ENCODE results near the gene FKBP7. TPM values are rescaled to one million over a fixed set of nuclear protein-coding genes. Genes with fewer than 3 reads are reported as not detected.
A peak's percentile ranks its signal among the peaks of the same experiment; 100 is the strongest.
"Not testable (repeated sequence)": the region's sequence is repeated elsewhere in the genome, so short reads cannot be mapped to it uniquely, and the experiment has no call there.

FKBP7 gene
- total RNA-seq, 1 donor from 2014 or later = 2.9 TPM

DNA sequence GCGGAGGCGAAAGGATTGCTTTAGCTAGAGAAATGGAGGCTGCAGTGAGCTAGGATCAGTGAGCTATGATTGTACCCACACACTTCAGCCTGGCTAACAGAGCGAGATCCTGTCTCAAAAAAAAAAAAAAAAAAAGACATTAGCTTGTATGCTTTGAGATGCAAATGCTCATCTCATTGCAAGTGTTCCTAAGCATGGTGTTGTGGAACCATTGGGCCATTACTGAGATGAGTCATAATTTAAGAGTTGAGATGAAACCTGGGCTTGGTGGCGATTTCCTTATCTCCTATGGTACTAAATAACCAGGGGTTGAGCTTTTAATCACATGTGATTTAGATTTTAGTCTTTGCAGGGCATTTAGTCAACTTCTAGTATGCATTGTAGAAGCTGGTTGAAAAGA lies 4.0 kb upstream of the FKBP7 start:
- Mint-ChIP-seq H3K4me3 (peak overlapping the region; percentile 95), H3K36me3 (ENCODE audit: low read depth) (peaks cover 16% of the 10 kb centered on the region), H3K27ac (no peak overlapping the region), H3K9me3 (no peaks in the 10 kb centered on the region), H3K4me1 (ENCODE audit: low read depth) (peaks cover 52% of the 10 kb centered on the region), H3K27me3 (ENCODE audit: insufficient read depth) (no peaks in the 10 kb centered on the region)
- intact Hi-C loops (cut with micrococcal nuclease) = no loop called here
- DNase-seq (ENCODE audit: low spot score) = no peak

DNA sequence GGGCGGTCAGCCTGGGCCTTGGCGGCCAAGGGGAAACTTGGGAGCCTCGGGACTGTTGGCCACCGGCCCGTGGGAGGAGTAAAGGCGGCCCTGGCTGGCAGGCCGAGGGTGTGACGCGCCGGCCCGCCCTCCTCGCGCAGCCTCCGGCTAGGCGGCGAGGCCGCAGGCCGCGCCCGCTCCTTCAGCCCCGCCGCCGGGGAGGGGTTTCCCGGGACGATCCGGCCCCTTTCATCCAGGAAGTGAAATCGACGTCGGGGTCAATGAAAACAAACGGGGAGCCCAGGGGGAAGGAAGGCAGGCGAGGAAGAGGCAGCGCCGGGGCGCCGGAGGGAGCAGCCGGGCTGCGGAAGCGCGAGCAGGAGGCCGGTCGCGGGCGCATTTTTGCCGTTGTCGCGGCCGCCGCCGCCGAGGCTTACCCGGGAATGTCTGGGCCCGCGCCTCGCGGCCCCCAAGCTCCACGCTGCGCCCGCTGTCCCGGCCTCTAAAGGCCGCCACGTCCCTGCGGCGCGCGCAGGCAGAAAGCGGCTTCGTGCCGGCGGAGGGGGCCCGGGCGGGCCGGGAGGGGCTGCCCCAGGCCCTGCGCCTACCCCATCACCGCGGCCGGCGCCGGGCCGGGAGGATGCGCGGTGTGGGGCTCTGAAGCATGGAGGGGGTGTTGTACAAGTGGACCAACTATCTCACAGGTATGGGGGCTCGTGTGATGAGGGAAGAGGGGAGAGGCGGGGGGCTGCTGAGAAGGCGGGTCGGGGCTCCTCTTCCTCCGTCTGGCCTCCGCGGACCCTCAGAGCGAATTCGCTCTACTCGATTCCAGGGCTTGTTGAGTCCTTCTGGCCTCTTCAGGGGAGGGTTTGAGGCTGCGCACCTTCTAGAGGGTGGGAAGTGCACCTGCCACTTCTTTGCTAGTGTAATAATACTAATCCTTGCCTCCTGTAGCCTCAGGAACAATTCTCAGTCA lies 2.1 kb upstream of the FKBP7 start, which contains the start of gene PLEKHA3:
Gene PLEKHA3, plus strand, starts transcription at position 231 of the 955 bp plus-strand sequence. Its CDS starts 413 bp downstream, at position 644.
- peak within 1 kb of the TSS; percentile 95 for H3K4me3 Mint-ChIP-seq

DNA sequence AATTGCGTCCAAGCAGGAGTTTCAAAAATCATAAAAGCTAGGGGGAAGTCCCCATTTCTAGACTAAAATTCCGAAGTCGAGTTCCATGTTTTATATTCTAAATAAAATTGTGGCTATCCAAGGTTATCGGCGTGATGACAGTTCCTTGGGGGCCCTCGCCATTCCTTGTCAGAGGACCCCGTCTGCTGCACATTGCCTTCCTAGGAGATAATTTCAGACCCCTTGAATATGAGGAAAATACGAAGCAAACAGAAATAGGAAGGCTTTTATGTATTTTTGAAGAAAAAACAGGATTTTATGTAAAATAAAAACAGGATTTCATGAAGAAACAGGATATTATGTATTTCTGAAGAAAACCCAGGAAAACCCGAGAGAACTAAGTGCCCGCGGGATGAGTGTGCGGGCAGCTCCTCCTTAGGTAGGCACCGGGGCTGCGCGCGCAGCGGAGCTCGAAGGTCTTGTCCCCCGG lies 1.4 kb upstream of the FKBP7 start:
- no peak for DNase-seq (ENCODE audit: low spot score)
- Mint-ChIP-seq H3K9me3 (no peaks in the 10 kb centered on the region), H3K4me3 (peak overlapping the region; percentile 95), H3K36me3 (ENCODE audit: low read depth) (no peaks in the 10 kb centered on the region), H3K27me3 (ENCODE audit: insufficient read depth) (no peaks in the 10 kb centered on the region), H3K27ac (peak overlapping the region; percentile 99), H3K4me1 (ENCODE audit: low read depth) (peaks cover 46% of the 10 kb centered on the region)
- intact Hi-C loops (cut with micrococcal nuclease) = loop anchor here (1.0 to 10.0 kb wide), 7 partner anchors 35 to 367 kb away; partner anchors contain the start of genes OSBPL6 and RBM45

More for the DNA sequence above, 2.1 kb upstream of the FKBP7 start, which contains the start of gene PLEKHA3:
- H3K27ac Mint-ChIP-seq = peak within 1 kb of the TSS; percentile 99
- DNase-seq (ENCODE audit: low spot score) = peak; percentile 83
- peaks cover 50% of the 10 kb centered on the region for H3K4me1 Mint-ChIP-seq (ENCODE audit: low read depth)
- H3K27me3 Mint-ChIP-seq (ENCODE audit: insufficient read depth) = no peaks in the 10 kb centered on the region
- intact Hi-C loops (cut with micrococcal nuclease) = loop anchor here (1.0 kb wide), 2 partner anchors 34 to 66 kb away; no protein-coding TSS in a partner anchor
- H3K36me3 Mint-ChIP-seq (ENCODE audit: low read depth) = peaks cover 2% of the 10 kb centered on the region
- no peaks in the 10 kb centered on the region for H3K9me3 Mint-ChIP-seq

DNA sequence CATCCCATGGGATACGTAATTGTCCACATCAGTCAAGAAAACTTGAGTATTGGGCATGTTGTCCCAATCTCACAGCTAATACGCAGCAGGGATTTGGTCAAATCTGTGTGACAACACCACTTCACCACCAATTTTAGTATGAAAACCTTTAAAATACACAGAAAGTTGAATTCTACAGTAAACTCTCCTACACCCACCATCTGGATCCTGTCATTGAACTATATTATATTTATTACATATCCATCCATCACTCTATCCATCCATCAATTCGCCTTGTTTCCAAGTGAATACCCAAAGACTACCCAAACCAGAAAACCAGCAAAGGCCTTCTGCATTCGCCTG lies 846 bp upstream of the FKBP7 start:
- Mint-ChIP-seq H3K9me3 (no peaks in the 10 kb centered on the region), H3K4me3 (peak overlapping the region; percentile 95), H3K27ac (peak overlapping the region; percentile 99), H3K27me3 (ENCODE audit: insufficient read depth) (no peaks in the 10 kb centered on the region), H3K36me3 (ENCODE audit: low read depth) (no peaks in the 10 kb centered on the region), H3K4me1 (ENCODE audit: low read depth) (peaks cover 40% of the 10 kb centered on the region)
- DNase-seq (ENCODE audit: low spot score) = no peak
- intact Hi-C loops (cut with micrococcal nuclease) = loop anchor here (2.0 to 10.0 kb wide), 5 partner anchors 52 to 366 kb away; partner anchors contain the start of genes OSBPL6 and RBM45

DNA sequence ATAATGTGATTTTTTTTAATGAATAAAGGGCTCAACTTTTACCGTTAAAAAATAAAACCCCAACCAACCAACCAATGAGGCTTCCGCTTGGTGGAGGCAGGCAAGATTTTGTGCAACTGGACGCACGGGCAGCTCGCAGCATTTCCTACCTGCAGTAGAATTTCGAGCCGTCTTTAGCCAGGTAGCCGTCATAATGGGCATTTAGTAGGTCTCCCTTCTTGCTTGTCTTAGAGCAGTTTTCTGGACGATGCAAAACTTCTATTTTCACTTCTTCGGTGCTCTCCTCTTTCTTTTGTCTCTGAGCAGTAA lies 316 bp downstream of the FKBP7 start:
- intact Hi-C loops (cut with micrococcal nuclease) = loop anchor here (1.0 to 10.0 kb wide), 7 partner anchors 27 to 365 kb away; partner anchors contain the start of genes OSBPL6, PJVK, PRKRA and RBM45
- H3K4me1 Mint-ChIP-seq (ENCODE audit: low read depth) = peaks cover 39% of the 10 kb centered on the region
- DNase-seq (ENCODE audit: low spot score) = no peak
- H3K9me3 Mint-ChIP-seq = no peaks in the 10 kb centered on the region
- no peaks in the 10 kb centered on the region for H3K36me3 Mint-ChIP-seq (ENCODE audit: low read depth)
- no peaks in the 10 kb centered on the region for H3K27me3 Mint-ChIP-seq (ENCODE audit: insufficient read depth)
- H3K4me3 Mint-ChIP-seq = peak overlapping the region; percentile 95
- H3K27ac Mint-ChIP-seq = peak overlapping the region; percentile 99

DNA sequence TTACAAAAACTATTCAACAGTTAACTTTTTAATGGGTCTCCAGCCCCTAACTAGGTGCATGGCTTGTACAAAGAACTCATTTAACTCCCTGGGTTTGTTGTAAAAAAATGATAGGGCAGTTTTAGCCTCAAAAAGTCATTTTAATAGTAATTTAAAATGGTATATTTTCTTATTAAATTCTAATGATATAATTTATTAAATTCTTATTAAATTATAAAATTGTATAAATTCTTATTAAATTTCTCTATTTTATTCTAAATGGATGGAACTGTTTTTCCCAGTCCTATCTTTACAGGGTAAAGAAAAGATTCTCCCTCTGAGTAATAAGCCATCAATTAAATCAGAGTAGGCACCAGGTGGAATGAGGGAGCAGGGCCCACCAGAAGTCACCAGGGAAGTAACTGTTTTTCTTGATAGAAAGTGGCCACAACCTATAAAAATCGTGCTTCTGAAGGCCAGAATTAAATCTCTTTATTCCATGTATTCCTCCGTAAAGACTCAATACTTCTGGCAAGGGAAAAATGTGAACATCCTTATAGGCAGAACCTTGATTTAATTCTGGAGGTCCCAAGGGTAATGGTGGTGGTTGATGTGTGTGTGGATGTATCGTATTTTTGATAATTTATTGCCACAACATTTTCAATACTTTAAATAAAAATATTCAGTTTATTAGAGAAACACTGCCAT lies 814 bp downstream of the FKBP7 start:
- Mint-ChIP-seq H3K27ac (peak overlapping the region; percentile 99), H3K9me3 (no peaks in the 10 kb centered on the region), H3K4me3 (peak overlapping the region; percentile 95), H3K36me3 (ENCODE audit: low read depth) (no peaks in the 10 kb centered on the region), H3K27me3 (ENCODE audit: insufficient read depth) (no peaks in the 10 kb centered on the region), H3K4me1 (ENCODE audit: low read depth) (peaks cover 35% of the 10 kb centered on the region)
- no peak for DNase-seq (ENCODE audit: low spot score)
- intact Hi-C loops (cut with micrococcal nuclease) = loop anchor here (1.0 to 10.0 kb wide), 7 partner anchors 26 to 365 kb away; partner anchors contain the start of genes OSBPL6, PJVK, PRKRA and RBM45

DNA sequence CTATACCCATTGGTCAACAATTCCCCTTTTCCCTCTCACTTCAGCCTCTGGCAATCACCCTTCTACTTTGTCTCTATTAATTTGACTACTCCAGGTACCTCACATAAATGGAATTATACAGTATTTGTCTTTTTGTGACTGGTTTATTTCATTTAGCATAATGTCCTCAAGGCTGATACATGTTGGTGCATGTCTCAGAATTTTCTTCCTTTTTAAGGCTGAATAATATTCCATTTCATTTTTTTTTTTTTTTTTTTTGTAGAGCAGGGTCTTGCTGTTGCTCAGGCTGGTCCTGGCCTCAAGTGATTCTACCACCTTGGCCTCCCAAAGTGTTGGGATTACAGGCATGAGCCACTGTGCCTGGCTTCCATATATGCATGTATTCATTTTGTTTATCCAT lies 1.9 kb downstream of the FKBP7 start:
- Mint-ChIP-seq H3K36me3 (ENCODE audit: low read depth) (no peaks in the 10 kb centered on the region), H3K4me3 (no peak overlapping the region), H3K27ac (no peak overlapping the region), H3K4me1 (ENCODE audit: low read depth) (peaks cover 24% of the 10 kb centered on the region), H3K9me3 (no peaks in the 10 kb centered on the region), H3K27me3 (ENCODE audit: insufficient read depth) (no peaks in the 10 kb centered on the region)
- intact Hi-C loops (cut with micrococcal nuclease) = loop anchor here (10.0 kb wide), 1 partner anchor 158 kb away; no protein-coding TSS in a partner anchor
- DNase-seq (ENCODE audit: low spot score) = no peak

DNA sequence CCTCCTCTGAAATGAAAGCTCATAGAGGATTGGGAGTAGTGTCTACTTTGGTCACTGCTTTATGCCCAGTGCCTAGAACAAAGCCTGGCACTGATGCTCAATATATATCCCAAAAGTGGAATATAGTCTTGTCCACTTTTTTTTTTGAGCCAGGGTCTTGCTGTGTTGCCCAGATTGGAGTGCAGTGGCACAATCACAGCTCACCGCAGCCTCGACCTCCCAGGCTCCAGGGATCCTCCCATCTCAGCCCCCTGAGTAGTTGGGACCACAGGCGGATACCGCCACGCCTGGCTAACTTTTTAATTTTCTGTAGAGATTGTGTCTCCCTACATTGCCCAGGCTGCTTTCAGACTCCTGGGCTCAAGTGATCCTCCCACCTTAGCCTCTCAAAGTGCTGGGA lies 3.8 kb downstream of the FKBP7 start:
- Mint-ChIP-seq H3K9me3 (no peaks in the 10 kb centered on the region), H3K4me1 (ENCODE audit: low read depth) (peaks cover 15% of the 10 kb centered on the region), H3K27me3 (ENCODE audit: insufficient read depth) (no peaks in the 10 kb centered on the region), H3K36me3 (ENCODE audit: low read depth) (no peaks in the 10 kb centered on the region), H3K27ac (no peak overlapping the region), H3K4me3 (no peak overlapping the region)
- DNase-seq (ENCODE audit: low spot score) = no peak
- intact Hi-C loops (cut with micrococcal nuclease) = loop anchor here (10.0 kb wide), 1 partner anchor 160 kb away; no protein-coding TSS in a partner anchor

DNA sequence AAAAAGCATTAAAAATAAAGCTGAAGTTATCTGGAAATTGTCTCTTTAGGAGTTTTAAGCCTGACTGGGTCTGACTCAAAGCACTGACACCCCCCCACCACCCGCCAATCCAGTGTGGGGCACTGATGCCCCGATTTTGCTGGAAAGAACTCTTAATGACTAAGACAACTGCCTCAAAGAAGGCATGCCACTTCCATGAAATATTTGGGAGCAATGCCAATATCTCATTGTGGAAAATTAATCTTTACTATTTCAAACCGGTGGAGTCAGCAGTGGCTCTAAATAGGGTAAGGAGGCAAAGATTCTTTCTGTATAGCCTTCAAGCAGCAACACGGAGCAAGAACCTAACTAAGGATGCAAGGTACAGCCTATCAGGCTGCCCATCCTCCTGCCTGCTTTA lies 4.5 kb downstream of the FKBP7 start:
- intact Hi-C loops (cut with micrococcal nuclease) = loop anchor here (10.0 kb wide), 1 partner anchor 161 kb away; no protein-coding TSS in a partner anchor

DNA sequence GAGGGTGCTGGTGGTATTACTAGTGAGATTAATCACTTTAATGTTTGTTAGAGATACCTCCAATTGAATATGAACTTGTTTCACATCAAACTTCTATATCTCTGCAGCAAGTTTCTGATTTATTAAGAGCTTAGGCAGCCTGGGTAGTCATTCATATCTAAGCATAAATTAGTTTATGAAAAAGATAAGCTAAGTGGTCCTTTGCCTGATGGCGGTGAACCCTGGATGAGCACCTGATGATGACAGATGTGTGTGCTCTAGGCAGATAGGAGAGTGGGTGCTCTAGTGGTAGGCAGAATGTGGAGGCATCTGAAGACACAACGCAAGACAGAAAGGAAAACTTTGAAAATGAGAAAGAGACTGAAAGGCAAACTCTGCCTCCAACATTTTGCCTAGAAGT lies 5.0 kb downstream of the FKBP7 start:
- Mint-ChIP-seq H3K27me3 (ENCODE audit: insufficient read depth) (no peaks in the 10 kb centered on the region), H3K36me3 (ENCODE audit: low read depth) (no peaks in the 10 kb centered on the region), H3K4me3 (no peak overlapping the region), H3K4me1 (ENCODE audit: low read depth) (peaks cover 3% of the 10 kb centered on the region), H3K9me3 (no peaks in the 10 kb centered on the region), H3K27ac (no peak overlapping the region)
- intact Hi-C loops (cut with micrococcal nuclease) = loop anchor here (10.0 kb wide), 1 partner anchor 161 kb away; no protein-coding TSS in a partner anchor
- DNase-seq (ENCODE audit: low spot score) = no peak

More for the DNA sequence above, 4.5 kb downstream of the FKBP7 start:
- no peaks in the 10 kb centered on the region for H3K36me3 Mint-ChIP-seq (ENCODE audit: low read depth)
- H3K27me3 Mint-ChIP-seq (ENCODE audit: insufficient read depth) = no peaks in the 10 kb centered on the region
- H3K4me3 Mint-ChIP-seq = no peak overlapping the region
- peaks cover 8% of the 10 kb centered on the region for H3K4me1 Mint-ChIP-seq (ENCODE audit: low read depth)
- H3K9me3 Mint-ChIP-seq = no peaks in the 10 kb centered on the region
- DNase-seq (ENCODE audit: low spot score) = no peak
- no peak overlapping the region for H3K27ac Mint-ChIP-seq

DNA sequence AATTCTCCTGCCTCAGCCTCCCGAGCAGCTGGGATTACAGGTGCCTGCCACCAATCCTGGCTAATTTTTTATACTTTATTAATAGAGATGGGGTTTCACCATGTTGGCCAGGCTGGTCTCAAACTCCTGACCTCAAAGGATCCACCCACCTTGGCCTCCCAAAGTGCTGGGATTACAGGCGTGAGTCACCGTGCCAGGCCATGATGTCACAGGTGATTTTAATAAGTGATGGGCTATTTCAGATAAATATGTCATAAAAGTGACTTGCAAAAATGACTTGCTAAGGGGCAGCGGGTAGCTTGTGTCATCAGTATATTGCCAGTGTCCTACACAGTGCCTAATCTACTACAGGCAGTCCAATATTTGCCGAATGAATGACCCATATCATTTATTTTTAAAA lies 7.1 kb downstream of the FKBP7 start:
- H3K27me3 Mint-ChIP-seq (ENCODE audit: insufficient read depth); DNase-seq (ENCODE audit: low spot score); H3K27ac Mint-ChIP-seq; H3K36me3 Mint-ChIP-seq (ENCODE audit: low read depth); H3K4me3 Mint-ChIP-seq; H3K4me1 Mint-ChIP-seq (ENCODE audit: low read depth); H3K9me3 Mint-ChIP-seq: not testable (repeated sequence)
- intact Hi-C loops (cut with micrococcal nuclease) = loop anchor here (10.0 kb wide), 1 partner anchor 163 kb away; no protein-coding TSS in a partner anchor

DNA sequence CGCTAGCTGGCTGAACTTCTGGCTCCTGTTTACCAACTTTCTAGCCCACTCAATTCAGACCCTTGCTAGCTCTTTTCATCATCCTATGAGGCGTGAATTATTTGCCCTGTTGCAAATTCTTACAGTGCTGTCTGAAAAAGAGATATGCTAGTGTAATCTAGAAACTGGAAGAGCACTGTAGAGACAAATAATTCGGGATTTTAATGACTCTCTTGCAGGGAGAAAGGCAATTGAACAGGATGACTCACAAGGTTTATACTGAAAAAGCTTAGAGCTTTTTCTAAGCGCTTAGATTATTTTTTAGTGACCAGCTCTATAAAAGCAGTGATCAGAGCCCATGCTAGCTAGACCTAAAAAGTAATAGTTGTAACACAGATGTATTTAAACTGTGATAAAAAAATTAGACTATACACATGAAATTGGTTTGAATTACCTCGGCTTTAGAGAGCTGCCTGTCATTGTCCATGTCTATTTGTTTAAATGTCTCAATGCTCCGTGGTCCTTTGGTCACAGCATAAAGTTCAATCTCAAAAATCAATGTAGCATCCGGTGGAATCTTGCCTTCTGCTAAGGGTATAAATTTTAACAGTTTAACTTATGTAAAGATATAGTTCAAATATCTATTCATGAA lies 9.1 kb downstream of the FKBP7 start:
- no peaks in the 10 kb centered on the region for H3K4me1 Mint-ChIP-seq (ENCODE audit: low read depth)
- H3K27me3 Mint-ChIP-seq (ENCODE audit: insufficient read depth) = no peaks in the 10 kb centered on the region
- no peaks in the 10 kb centered on the region for H3K36me3 Mint-ChIP-seq (ENCODE audit: low read depth)
- no peak for DNase-seq (ENCODE audit: low spot score)
- H3K9me3 Mint-ChIP-seq = no peaks in the 10 kb centered on the region
- no peak overlapping the region for H3K27ac Mint-ChIP-seq
- no peak overlapping the region for H3K4me3 Mint-ChIP-seq
- intact Hi-C loops (cut with micrococcal nuclease) = no loop called here
